22Rv1 (cell line): ENCODE measurements around the gene CFLAR.

Experiments used
- H3K27ac ChIP-seq: fragments of 450-650 bp; 2 replicates; pipeline ENCODE4 v1.5.1; 2017
- CTCF ChIP-seq: fragments of 450-650 bp; IDR thresholded peaks from 2 replicates; pipeline ENCODE4 v1.5.1; 2017; ENCODE audit warnings: mild to moderate bottlenecking
- ZFX ChIP-seq: fragments of 450-650 bp; IDR thresholded peaks from 2 replicates; pipeline ENCODE4 v1.6.1; 2017; ENCODE audit warnings: antibody characterized with exemption, borderline replicate concordance

CFLAR gene

GRCh38 chr2:201196803-201197202, 80.8 kb downstream of the CFLAR start:
- TF ChIP-seq ZFX, result no peak
- no peak for TF ChIP-seq CTCF

GRCh38 chr2:201197781-201198180, 81.8 kb downstream of the CFLAR start:
- H3K27ac ChIP-seq, result no peak overlapping the region
- no peak for TF ChIP-seq CTCF
- TF ChIP-seq ZFX, result no peak

More at GRCh38 chr2:201196803-201197202, 80.8 kb downstream of the CFLAR start:
- H3K27ac ChIP-seq, result no peak overlapping the region

- no peak overlapping the region for H3K27ac ChIP-seq
- TF ChIP-seq CTCF (no peak), ZFX (no peak)
Measured at GRCh38 chr2:201199847-201200246, 83.9 kb downstream of the CFLAR start.

GRCh38 chr2:201200345-201200744, 84.4 kb downstream of the CFLAR start:
- H3K27ac ChIP-seq, result no peak overlapping the region
- TF ChIP-seq CTCF (no peak), ZFX (no peak)

- TF ChIP-seq ZFX, result no peak
- no peak for TF ChIP-seq CTCF
- no peak overlapping the region for H3K27ac ChIP-seq
Measured at GRCh38 chr2:201201371-201201770, 85.4 kb downstream of the CFLAR start.

GRCh38 chr2:201203916-201204654, 88.1 kb downstream of the CFLAR start:
- no peak overlapping the region for H3K27ac ChIP-seq
- no peak for TF ChIP-seq CTCF
- no peak for TF ChIP-seq ZFX

- H3K27ac ChIP-seq, result no peak overlapping the region
- TF ChIP-seq ZFX (no peak), CTCF (no peak)
Measured at GRCh38 chr2:201204655-201205514, 88.9 kb downstream of the CFLAR start.
